Stimulated activated naive CD8-positive, alpha-beta T cell treated with anti-CD3 and anti-CD28 coated beads, Interleukin-15, Interleukin-2, amounts not matched to agents 100 ng/mL and 50 ng/mL, for 24 hours (primary cell): ENCODE results near the gene PRX.
"Not testable (repeated sequence)": the region's sequence is repeated elsewhere in the genome, so short reads cannot be mapped to it uniquely, and the experiment has no call there.

Experiments
- H3K27ac Mint-ChIP-seq: one replicate; pipeline ENCODE4 v1.8.0; 2021; ENCODE audit warnings: mild to moderate bottlenecking, mixed read lengths
- H3K27me3 Mint-ChIP-seq: one replicate; pipeline ENCODE4 v1.8.0; 2021; ENCODE audit warnings: mixed read lengths
- H3K36me3 Mint-ChIP-seq: one replicate; pipeline ENCODE4 v1.8.0; 2021; ENCODE audit warnings: low read depth, mixed read lengths
- H3K4me1 Mint-ChIP-seq: one replicate; pipeline ENCODE4 v1.8.0; 2021; ENCODE audit warnings: low read depth, mixed read lengths
- H3K4me3 Mint-ChIP-seq: one replicate; pipeline ENCODE4 v1.8.0; 2021; ENCODE audit warnings: mild to moderate bottlenecking, mixed read lengths
- H3K9me3 Mint-ChIP-seq: one replicate; pipeline ENCODE4 v1.8.0; 2021; ENCODE audit warnings: mixed read lengths

PRX gene, protein sequence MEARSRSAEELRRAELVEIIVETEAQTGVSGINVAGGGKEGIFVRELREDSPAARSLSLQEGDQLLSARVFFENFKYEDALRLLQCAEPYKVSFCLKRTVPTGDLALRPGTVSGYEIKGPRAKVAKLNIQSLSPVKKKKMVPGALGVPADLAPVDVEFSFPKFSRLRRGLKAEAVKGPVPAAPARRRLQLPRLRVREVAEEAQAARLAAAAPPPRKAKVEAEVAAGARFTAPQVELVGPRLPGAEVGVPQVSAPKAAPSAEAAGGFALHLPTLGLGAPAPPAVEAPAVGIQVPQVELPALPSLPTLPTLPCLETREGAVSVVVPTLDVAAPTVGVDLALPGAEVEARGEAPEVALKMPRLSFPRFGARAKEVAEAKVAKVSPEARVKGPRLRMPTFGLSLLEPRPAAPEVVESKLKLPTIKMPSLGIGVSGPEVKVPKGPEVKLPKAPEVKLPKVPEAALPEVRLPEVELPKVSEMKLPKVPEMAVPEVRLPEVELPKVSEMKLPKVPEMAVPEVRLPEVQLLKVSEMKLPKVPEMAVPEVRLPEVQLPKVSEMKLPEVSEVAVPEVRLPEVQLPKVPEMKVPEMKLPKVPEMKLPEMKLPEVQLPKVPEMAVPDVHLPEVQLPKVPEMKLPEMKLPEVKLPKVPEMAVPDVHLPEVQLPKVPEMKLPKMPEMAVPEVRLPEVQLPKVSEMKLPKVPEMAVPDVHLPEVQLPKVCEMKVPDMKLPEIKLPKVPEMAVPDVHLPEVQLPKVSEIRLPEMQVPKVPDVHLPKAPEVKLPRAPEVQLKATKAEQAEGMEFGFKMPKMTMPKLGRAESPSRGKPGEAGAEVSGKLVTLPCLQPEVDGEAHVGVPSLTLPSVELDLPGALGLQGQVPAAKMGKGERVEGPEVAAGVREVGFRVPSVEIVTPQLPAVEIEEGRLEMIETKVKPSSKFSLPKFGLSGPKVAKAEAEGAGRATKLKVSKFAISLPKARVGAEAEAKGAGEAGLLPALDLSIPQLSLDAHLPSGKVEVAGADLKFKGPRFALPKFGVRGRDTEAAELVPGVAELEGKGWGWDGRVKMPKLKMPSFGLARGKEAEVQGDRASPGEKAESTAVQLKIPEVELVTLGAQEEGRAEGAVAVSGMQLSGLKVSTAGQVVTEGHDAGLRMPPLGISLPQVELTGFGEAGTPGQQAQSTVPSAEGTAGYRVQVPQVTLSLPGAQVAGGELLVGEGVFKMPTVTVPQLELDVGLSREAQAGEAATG (N-terminal part only)

GRCh38 chr19:40413291-40413845 lies at the start of gene PRX:
Gene PRX, minus strand, starts transcription at chr19:40413378. Its CDS starts 5,446 bp downstream, at chr19:40407932.
- Mint-ChIP-seq H3K4me1 (peaks cover 11% of the 10 kb centered on the region), H3K36me3 (no peaks in the 10 kb centered on the region), H3K27me3 (no peaks in the 10 kb centered on the region), H3K4me3 (no peak within 1 kb of the TSS), H3K9me3 (no peaks in the 10 kb centered on the region), H3K27ac (no peak within 1 kb of the TSS)

GRCh38 chr19:40461669-40462221 lies 48.6 kb upstream of the PRX start:
- H3K9me3 Mint-ChIP-seq: no peaks in the 10 kb centered on the region
- peaks cover 5% of the 10 kb centered on the region for H3K36me3 Mint-ChIP-seq
- peaks cover 7% of the 10 kb centered on the region for H3K27me3 Mint-ChIP-seq
- H3K27ac Mint-ChIP-seq: peak overlapping the region; percentile 64
- H3K4me1 Mint-ChIP-seq: peaks cover 31% of the 10 kb centered on the region
- H3K4me3 Mint-ChIP-seq: no peak overlapping the region

GRCh38 chr19:40460185-40460584 lies 47.0 kb upstream of the PRX start:
- no peak overlapping the region for H3K27ac Mint-ChIP-seq
- H3K4me3 Mint-ChIP-seq: no peak overlapping the region
- H3K4me1 Mint-ChIP-seq: peaks cover 17% of the 10 kb centered on the region
- no peaks in the 10 kb centered on the region for H3K9me3 Mint-ChIP-seq
- peaks cover 4% of the 10 kb centered on the region for H3K36me3 Mint-ChIP-seq
- no peaks in the 10 kb centered on the region for H3K27me3 Mint-ChIP-seq

DNA sequence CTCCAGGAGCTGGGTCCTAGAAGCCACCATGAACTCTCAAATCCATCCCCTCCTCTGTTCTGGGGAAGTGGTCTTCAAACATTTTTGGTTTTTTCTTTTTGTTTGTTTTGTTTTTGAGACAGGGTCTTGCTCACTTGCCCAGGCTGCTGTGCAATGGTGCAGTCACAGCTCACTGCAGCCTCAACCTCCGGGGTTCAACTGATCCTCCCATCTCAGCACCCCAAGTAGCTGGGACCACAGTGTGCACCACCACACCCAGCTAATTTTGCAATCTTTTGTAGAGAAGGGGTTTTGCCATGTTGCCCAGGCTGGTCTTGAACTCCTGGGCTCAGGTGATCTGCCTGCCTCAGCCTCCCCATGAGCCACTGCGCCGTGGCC lies 45.4 kb upstream of the PRX start:
- no peaks in the 10 kb centered on the region for H3K9me3 Mint-ChIP-seq
- H3K4me3 Mint-ChIP-seq: no peak overlapping the region
- H3K27me3 Mint-ChIP-seq: no peaks in the 10 kb centered on the region
- peaks cover 7% of the 10 kb centered on the region for H3K4me1 Mint-ChIP-seq
- no peak overlapping the region for H3K27ac Mint-ChIP-seq
- H3K36me3 Mint-ChIP-seq: peaks cover 4% of the 10 kb centered on the region

DNA sequence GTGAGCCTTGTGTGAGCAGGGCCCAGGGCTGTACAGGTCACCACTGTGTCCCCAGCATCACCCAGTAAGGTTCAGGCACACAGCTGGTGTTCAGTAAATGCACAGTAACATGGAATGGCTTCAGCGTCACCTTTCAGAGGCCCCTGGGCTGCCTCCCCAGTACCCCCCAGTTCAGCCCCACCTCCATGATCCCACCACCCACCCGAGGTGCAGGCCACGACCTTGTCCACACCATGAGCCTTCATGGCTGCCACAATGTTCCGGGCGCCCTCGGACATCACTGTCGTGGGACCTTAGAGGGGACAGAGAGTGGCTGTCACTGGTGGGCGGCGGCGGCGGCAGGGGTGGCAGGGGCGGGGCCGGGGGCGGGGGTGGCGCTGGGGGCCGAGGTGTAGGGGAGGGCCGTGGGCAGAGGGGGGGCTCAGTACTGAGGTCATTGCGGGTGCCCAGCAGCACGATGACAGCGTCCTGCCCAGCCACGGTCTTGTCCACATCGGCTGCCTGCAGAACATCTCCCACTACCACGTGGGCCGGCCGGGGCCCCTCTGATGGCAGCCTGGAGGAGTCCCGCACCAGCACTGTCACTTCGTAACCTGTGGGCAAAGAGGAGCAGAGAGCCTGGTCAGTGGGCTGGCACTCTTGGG lies 44.9 kb upstream of the PRX start:
- Mint-ChIP-seq H3K27me3 (no peaks in the 10 kb centered on the region), H3K27ac (no peak overlapping the region), H3K9me3 (no peaks in the 10 kb centered on the region), H3K36me3 (peaks cover 4% of the 10 kb centered on the region), H3K4me3 (no peak overlapping the region), H3K4me1 (peaks cover 7% of the 10 kb centered on the region)

DNA sequence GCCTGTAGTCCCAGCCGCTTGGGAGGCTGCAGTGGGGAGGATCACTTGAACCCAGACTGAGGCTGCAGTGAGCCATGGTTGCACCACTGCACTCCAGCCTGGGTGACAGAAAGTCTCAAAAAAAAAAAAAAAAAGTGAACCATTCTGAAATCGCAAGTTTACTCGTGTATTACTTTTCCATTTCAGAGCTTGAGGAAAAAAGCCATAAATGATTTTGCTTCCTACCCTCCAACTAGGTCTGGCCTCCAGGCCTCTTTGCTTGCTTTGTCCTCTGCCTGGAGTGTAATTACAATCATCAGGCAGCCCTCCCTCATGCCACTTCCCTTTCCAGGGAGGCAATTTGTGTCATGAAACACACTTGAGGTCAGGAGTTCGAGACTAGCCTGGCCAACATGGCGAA lies 43.9 kb upstream of the PRX start:
- no peaks in the 10 kb centered on the region for H3K9me3 Mint-ChIP-seq
- no peak overlapping the region for H3K27ac Mint-ChIP-seq
- no peaks in the 10 kb centered on the region for H3K27me3 Mint-ChIP-seq
- H3K4me1 Mint-ChIP-seq: peaks cover 4% of the 10 kb centered on the region
- H3K36me3 Mint-ChIP-seq: peaks cover 4% of the 10 kb centered on the region
- H3K4me3 Mint-ChIP-seq: no peak overlapping the region

DNA sequence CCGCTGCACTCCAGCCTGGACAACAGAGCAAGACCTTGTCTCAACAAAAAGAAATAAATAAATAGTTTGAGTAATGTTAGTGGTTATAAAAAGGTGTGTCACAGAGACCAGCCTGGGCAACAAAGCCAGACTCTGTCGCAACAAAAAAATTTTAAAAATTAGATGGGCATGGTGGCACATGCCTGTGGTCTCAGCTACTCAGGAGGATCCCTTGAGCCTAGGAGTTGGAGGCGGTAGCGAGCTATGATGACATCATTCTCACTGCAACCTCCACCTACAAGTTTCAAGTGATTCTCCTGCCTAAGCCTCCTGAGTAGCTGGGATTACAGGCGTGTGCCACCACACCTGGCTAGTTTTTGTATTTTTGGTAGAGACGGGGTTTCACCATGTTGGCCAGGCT lies 40.8 kb upstream of the PRX start:
- not testable (repeated sequence) for H3K4me1 Mint-ChIP-seq, H3K9me3 Mint-ChIP-seq, H3K4me3 Mint-ChIP-seq, H3K27ac Mint-ChIP-seq, H3K36me3 Mint-ChIP-seq, H3K27me3 Mint-ChIP-seq

DNA sequence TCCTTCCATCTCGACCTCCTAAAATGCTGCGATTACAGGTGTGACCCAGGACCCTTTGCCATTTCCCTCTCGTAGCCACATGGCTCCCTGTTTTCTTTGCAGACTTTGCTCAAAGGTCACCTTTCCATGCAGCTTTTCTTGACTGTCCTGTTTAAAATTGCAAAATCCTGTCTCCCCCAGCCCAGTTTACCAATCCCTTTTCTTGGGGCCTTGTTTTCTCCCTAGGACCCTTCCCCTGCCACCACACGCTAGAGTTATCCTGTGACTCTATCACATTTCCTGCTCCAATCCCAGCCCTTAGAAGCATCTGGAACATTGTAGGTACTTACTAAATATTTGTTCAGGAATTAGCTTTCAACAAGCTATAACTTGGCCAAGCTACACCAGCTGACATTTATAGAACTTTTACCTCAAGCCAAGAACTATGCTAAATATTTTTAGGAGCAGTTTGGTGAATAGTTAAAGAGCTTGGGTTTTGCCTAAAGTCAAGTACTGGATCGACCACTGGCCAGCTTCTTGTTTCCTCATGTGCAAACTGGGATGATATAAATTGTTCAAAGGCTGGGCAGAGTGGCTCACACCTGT lies 40.1 kb upstream of the PRX start:
- Mint-ChIP-seq H3K27me3 (no peaks in the 10 kb centered on the region), H3K4me1 (no peaks in the 10 kb centered on the region), H3K27ac (no peak overlapping the region), H3K36me3 (peaks cover 9% of the 10 kb centered on the region), H3K4me3 (no peak overlapping the region), H3K9me3 (no peaks in the 10 kb centered on the region)

GRCh38 chr19:40452016-40452415 lies 38.8 kb upstream of the PRX start:
- no peak overlapping the region for H3K27ac Mint-ChIP-seq
- no peak overlapping the region for H3K4me3 Mint-ChIP-seq
- peaks cover 9% of the 10 kb centered on the region for H3K36me3 Mint-ChIP-seq
- no peaks in the 10 kb centered on the region for H3K9me3 Mint-ChIP-seq
- H3K4me1 Mint-ChIP-seq: no peaks in the 10 kb centered on the region
- H3K27me3 Mint-ChIP-seq: no peaks in the 10 kb centered on the region

GRCh38 chr19:40450664-40451063 lies 37.5 kb upstream of the PRX start:
- Mint-ChIP-seq H3K27me3 (no peaks in the 10 kb centered on the region), H3K36me3 (peaks cover 5% of the 10 kb centered on the region), H3K27ac (no peak overlapping the region), H3K4me1 (no peaks in the 10 kb centered on the region), H3K9me3 (no peaks in the 10 kb centered on the region), H3K4me3 (no peak overlapping the region)

DNA sequence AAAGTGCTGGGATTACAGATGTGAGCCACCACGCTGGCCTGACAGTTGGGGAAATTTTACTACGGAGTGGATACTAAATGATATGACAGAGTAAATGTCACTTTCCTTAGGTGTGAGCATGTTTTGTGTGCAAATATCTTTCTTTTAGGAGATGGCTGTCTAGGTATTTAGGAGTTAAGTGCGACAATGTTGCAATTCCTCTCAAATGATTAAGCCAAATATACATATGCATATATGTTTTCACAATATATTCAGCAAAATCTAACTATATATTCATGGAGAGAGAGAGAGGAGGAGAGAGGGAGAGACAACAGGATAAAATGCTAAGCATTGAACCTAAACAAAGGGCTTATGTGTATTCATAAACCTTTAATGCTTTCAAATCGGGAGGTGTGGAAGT lies 36.3 kb upstream of the PRX start:
- Mint-ChIP-seq H3K4me3 (no peak overlapping the region), H3K27me3 (no peaks in the 10 kb centered on the region), H3K9me3 (no peaks in the 10 kb centered on the region), H3K4me1 (peaks cover 5% of the 10 kb centered on the region), H3K36me3 (peaks cover 5% of the 10 kb centered on the region), H3K27ac (no peak overlapping the region)

- no peak overlapping the region for H3K4me3 Mint-ChIP-seq
- peaks cover 16% of the 10 kb centered on the region for H3K4me1 Mint-ChIP-seq
- no peaks in the 10 kb centered on the region for H3K9me3 Mint-ChIP-seq
- no peaks in the 10 kb centered on the region for H3K27me3 Mint-ChIP-seq
- H3K27ac Mint-ChIP-seq: peak overlapping the region; percentile 21
- H3K36me3 Mint-ChIP-seq: peaks cover 5% of the 10 kb centered on the region
Observed at GRCh38 chr19:40446263-40446784, 33.1 kb upstream of the PRX start.

DNA sequence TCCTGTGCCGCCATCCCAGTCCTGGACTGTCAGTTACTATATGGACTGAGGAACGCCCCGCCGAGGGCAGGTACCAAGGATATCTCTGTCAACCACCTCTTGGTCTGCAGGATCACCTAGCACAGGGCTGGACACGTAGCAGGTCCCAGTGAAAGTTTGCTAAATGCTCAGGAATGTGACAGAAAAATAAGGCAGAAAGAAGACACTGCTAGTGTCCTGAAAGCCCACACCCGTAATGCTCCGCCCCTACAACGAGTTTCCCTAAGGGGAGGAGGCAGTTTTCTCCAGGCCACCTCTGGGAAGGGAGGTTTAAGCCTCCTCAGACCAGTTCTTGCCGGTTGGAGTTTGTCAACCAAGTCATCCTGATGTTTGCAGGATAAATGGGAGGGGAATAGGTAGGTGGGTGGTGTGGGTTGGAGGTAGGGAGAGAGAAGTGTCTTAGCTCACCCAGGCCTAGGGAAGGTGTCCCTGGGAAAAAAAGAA lies 32.6 kb upstream of the PRX start:
- Mint-ChIP-seq H3K27me3 (no peaks in the 10 kb centered on the region), H3K4me3 (peak overlapping the region; percentile 21), H3K36me3 (peaks cover 8% of the 10 kb centered on the region), H3K9me3 (no peaks in the 10 kb centered on the region), H3K4me1 (peaks cover 16% of the 10 kb centered on the region), H3K27ac (no peak overlapping the region)
